SU-DHL-6 (cell line): Measurements from ENCODE around the gene HSP90AB1.

ENCODE experiments used
- CTCF ChIP-seq: fragments of 200-600 bp; sonication (generic); IDR thresholded peaks from one replicate; pipeline ENCODE4 v1.5.1; 2017; ENCODE audit warnings: antibody characterized with exemption, mild to moderate bottlenecking, low read length, moderate library complexity; ENCODE audit not compliant: insufficient read depth, poor library complexity, severe bottlenecking
- EZH2phosphoT487 ChIP-seq: fragments of 200-600 bp; sonication (generic), shearing (Covaris generic); conservative IDR thresholded peaks from 2 replicates; pipeline ENCODE4 v1.6.1; 2018; ENCODE audit warnings: mild to moderate bottlenecking, antibody characterized with exemption, low read length, moderate library complexity, mixed read lengths

- peak; percentile 18 for TF ChIP-seq CTCF
- no peak for TF ChIP-seq EZH2phosphoT487
Measured at GRCh38 chr6:44223319-44224028, 23.4 kb upstream of the HSP90AB1 start, which contains the start of gene SLC29A1.
